Measurements from ENCODE around the gene ABCA1. TPM values are rescaled to one million over a fixed set of nuclear protein-coding genes. Genes with fewer than 3 reads are reported as not detected.
"Not testable (repeated sequence)": the region's sequence is repeated elsewhere in the genome, so short reads cannot be mapped to it uniquely, and the experiment has no call there.

ABCA1 gene
- total and polyA plus RNA-seq, 4 experiments from 2014 or later = 0.57 to 1.2 (median 0.91) TPM

DNA sequence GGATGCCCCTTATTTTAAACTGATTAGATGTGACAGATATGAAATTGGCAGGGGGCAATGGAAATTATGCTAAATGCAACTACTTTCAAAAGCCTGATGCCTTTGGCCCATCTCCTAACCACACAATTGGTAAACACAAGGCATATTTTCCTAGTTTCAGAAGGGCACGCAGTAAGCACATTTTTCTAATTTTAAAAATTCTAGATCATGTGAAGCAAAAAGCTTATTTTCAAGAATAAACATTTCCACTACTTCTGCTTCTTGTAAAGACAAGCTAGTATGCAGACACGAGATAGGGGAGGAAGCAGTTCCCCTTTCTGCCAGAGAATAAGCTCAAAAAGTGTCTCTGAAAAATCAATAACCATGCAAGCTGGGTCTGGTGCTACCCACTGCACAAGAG is 67.7 kb downstream of the ABCA1 start:
- no peak for DNase-seq
- H3K27ac Mint-ChIP-seq = no peak overlapping the region
- no peak overlapping the region for H3K4me3 Mint-ChIP-seq
- POLR2A ChIA-PET (ENCODE audit: partially characterized antibody) = no interaction called here
- CTCF ChIA-PET (ENCODE audit: partially characterized antibody) = interaction anchor here (0.7 to 7.3 kb wide), 8 partner anchors 13 to 557 kb away, joined by 3 to 92 read pairs (median 4); no protein-coding TSS in a partner anchor
- intact Hi-C loops (cut with micrococcal nuclease) = no loop called here
- Histone ChIP-seq H3K9me3 (ENCODE audit: control insufficient read depth in 1 of 2, low read length in 2 of 2) (no peaks in the 10 kb centered on the region), H3K4me1 (ENCODE audit: insufficient read depth, low read length) (no peaks in the 10 kb centered on the region), H3K27me3 (ENCODE audit: insufficient read depth, low read length) (no peaks in the 10 kb centered on the region), H3K4me3 (ENCODE audit: low read length in 2 of 2) (no peak overlapping the region), H3K27ac (ENCODE audit: low read depth, low read length) (no peak overlapping the region), H3K36me3 (ENCODE audit: insufficient read depth, low read length) (no peaks in the 10 kb centered on the region)
- no peaks in the 10 kb centered on the region for H3K27me3 Mint-ChIP-seq
- peaks cover 0 to 6% of the 10 kb centered on the region in 2 donors for H3K36me3 Mint-ChIP-seq
- H3K4me1 Mint-ChIP-seq = peaks cover 0 to 9% (median 3%) of the 10 kb centered on the region in 4 donors
- no peaks in the 10 kb centered on the region for H3K9me3 Mint-ChIP-seq

DNA sequence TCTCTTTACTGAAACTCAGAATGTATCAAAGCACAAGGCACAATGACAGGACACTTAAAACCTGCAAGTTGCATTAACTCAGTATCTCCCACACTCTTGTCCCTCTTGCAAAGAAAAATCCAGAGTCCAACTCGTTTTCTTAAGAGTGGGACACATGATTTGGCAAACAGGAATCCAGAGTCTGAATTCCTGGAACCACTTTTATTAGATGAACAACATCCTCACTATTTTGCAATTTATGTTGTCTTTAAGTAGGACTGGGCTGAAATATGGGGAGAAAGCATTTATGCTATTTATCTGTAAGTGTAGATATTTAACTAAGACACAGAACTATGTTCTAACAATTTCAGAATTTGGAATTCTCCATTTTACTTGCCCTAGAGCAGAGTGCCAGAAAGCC is 69.1 kb downstream of the ABCA1 start:
- Histone ChIP-seq H3K27me3 (ENCODE audit: insufficient read depth, low read length) (no peaks in the 10 kb centered on the region), H3K9me3 (ENCODE audit: control insufficient read depth in 1 of 2, low read length in 2 of 2) (no peaks in the 10 kb centered on the region), H3K4me3 (ENCODE audit: low read length in 2 of 2) (no peak overlapping the region), H3K4me1 (ENCODE audit: insufficient read depth, low read length) (no peaks in the 10 kb centered on the region), H3K36me3 (ENCODE audit: insufficient read depth, low read length) (no peaks in the 10 kb centered on the region), H3K27ac (ENCODE audit: low read depth, low read length) (no peak overlapping the region)
- CTCF ChIA-PET (ENCODE audit: partially characterized antibody) = interaction anchor here (7.3 kb wide), 1 partner anchor 558 kb away, joined by 92 read pairs; no protein-coding TSS in a partner anchor
- no peak for DNase-seq
- no peak overlapping the region for H3K27ac Mint-ChIP-seq
- peaks cover 0 to 9% of the 10 kb centered on the region in 2 donors for H3K36me3 Mint-ChIP-seq
- intact Hi-C loops (cut with micrococcal nuclease) = no loop called here
- H3K4me1 Mint-ChIP-seq = peaks cover 0 to 9% (median 3%) of the 10 kb centered on the region in 4 donors
- no peak overlapping the region for H3K4me3 Mint-ChIP-seq
- POLR2A ChIA-PET (ENCODE audit: partially characterized antibody) = no interaction called here
- no peaks in the 10 kb centered on the region for H3K27me3 Mint-ChIP-seq
- H3K9me3 Mint-ChIP-seq = no peaks in the 10 kb centered on the region

DNA sequence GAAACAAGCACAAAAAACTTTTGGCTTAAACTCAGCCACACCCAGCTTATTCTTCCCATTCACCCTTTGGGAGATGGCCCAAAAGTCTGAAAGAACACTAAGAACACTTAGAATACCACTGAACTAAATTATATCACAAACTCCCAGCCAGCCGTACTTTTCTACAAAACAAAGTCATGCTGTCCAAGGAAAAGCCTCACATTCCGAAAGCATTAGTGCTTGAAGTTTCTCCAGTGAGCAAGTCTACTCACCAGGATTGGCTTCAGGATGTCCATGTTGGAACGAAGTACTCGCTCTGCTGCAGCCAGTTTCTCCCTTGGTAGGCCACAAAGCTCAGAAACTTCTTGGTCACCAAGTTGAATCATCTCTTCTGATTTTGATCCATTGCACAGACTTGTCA is 69.7 kb downstream of the ABCA1 start:
- intact Hi-C loops (cut with micrococcal nuclease) = no loop called here
- H3K4me3 ChIP-seq (ENCODE audit: low read length in 2 of 2) = no peak overlapping the region

DNA sequence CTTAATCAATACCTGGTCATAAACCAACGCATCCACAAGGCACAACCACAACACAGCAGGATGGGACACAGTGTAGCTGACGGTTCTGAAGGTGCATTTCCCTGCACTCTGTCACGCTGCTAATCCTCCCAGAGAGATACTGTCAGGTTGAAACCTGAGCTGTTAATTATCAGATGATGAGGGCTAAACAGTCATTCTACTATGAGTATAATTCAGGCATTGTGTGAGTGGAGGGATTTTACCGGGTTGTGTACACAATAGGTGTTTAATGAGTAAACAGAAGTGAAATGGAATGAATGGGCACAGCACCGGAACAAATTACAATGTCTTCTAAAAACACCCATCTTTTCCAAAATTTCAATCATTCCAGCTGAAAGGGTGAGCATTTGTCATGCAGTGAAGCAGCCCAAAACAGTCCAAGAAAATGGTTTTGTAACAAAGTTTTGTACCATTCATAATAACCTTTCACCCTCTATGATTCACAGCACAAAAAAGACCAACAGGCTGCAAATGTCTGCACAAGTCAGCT is 71.5 kb downstream of the ABCA1 start:
- H3K9me3 ChIP-seq (ENCODE audit: control insufficient read depth in 1 of 2, low read length in 2 of 2) = no peaks in the 10 kb centered on the region
- ChIA-PET POLR2A (ENCODE audit: partially characterized antibody) (no interaction called here), CTCF (ENCODE audit: partially characterized antibody) (no interaction called here)
- intact Hi-C loops (cut with micrococcal nuclease) = no loop called here
- no peaks in the 10 kb centered on the region for H3K36me3 ChIP-seq (ENCODE audit: insufficient read depth, low read length)
- H3K4me1 Mint-ChIP-seq = no peaks in the 10 kb centered on the region
- H3K4me3 ChIP-seq (ENCODE audit: low read length in 2 of 2) = no peak overlapping the region
- peaks cover 0 to 12% of the 10 kb centered on the region in 2 donors for H3K36me3 Mint-ChIP-seq
- H3K4me3 Mint-ChIP-seq = no peak overlapping the region
- H3K27ac ChIP-seq (ENCODE audit: low read depth, low read length) = no peak overlapping the region
- no peaks in the 10 kb centered on the region for H3K4me1 ChIP-seq (ENCODE audit: insufficient read depth, low read length)
- DNase-seq = no peak
- H3K27ac Mint-ChIP-seq = no peak overlapping the region
- no peaks in the 10 kb centered on the region for H3K9me3 Mint-ChIP-seq
- no peaks in the 10 kb centered on the region for H3K27me3 Mint-ChIP-seq
- H3K27me3 ChIP-seq (ENCODE audit: insufficient read depth, low read length) = no peaks in the 10 kb centered on the region

More for the DNA sequence above, 69.7 kb downstream of the ABCA1 start:
- H3K27ac ChIP-seq (ENCODE audit: low read depth, low read length) = no peak overlapping the region
- Mint-ChIP-seq H3K27ac (no peak overlapping the region), H3K4me3 (no peak overlapping the region), H3K36me3 (peaks cover 0 to 9% of the 10 kb centered on the region in 2 donors), H3K27me3 (no peaks in the 10 kb centered on the region), H3K9me3 (no peaks in the 10 kb centered on the region), H3K4me1 (peaks cover 0 to 3% (median 2%) of the 10 kb centered on the region in 4 donors)
- no peaks in the 10 kb centered on the region for H3K4me1 ChIP-seq (ENCODE audit: insufficient read depth, low read length)
- H3K36me3 ChIP-seq (ENCODE audit: insufficient read depth, low read length) = no peaks in the 10 kb centered on the region
- DNase-seq = no peak
- ChIA-PET POLR2A (ENCODE audit: partially characterized antibody) (no interaction called here), CTCF (ENCODE audit: partially characterized antibody) (interaction anchor here (7.3 kb wide), 1 partner anchor 559 kb away, joined by 92 read pairs; no protein-coding TSS in a partner anchor)
- no peaks in the 10 kb centered on the region for H3K27me3 ChIP-seq (ENCODE audit: insufficient read depth, low read length)
- H3K9me3 ChIP-seq (ENCODE audit: control insufficient read depth in 1 of 2, low read length in 2 of 2) = no peaks in the 10 kb centered on the region

DNA sequence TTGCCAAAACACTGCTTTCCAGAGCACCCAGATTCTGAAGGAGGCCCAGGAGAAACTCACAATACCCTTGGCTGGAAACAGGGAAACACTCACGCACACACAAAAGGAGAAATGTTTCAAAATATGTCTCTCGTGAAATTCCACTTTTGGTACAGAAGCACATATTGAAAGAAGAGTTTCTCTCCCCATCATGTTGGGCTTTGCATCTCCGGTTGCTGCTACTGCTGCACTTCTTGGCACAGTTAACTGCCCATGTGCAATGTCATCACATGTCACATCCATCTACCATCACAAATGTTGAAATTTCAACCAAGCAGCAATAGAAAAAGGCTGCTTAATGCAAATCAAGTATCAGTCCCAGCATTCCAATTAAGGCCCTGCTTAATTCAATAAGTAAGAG is 72.1 kb downstream of the ABCA1 start:
- H3K36me3 Mint-ChIP-seq = peaks cover 0 to 12% of the 10 kb centered on the region in 2 donors
- Histone ChIP-seq H3K9me3 (ENCODE audit: control insufficient read depth in 1 of 2, low read length in 2 of 2) (no peaks in the 10 kb centered on the region), H3K36me3 (ENCODE audit: insufficient read depth, low read length) (no peaks in the 10 kb centered on the region), H3K4me1 (ENCODE audit: insufficient read depth, low read length) (no peaks in the 10 kb centered on the region), H3K27ac (ENCODE audit: low read depth, low read length) (no peak overlapping the region), H3K27me3 (ENCODE audit: insufficient read depth, low read length) (no peaks in the 10 kb centered on the region), H3K4me3 (ENCODE audit: low read length in 2 of 2) (no peak overlapping the region)
- POLR2A ChIA-PET (ENCODE audit: partially characterized antibody) = no interaction called here
- CTCF ChIA-PET (ENCODE audit: partially characterized antibody) = no interaction called here
- H3K27me3 Mint-ChIP-seq = peaks cover 0 to 3% of the 10 kb centered on the region in 2 donors
- no peak for DNase-seq
- H3K4me1 Mint-ChIP-seq = no peaks in the 10 kb centered on the region
- H3K27ac Mint-ChIP-seq = no peak overlapping the region
- intact Hi-C loops (cut with micrococcal nuclease) = no loop called here
- no peaks in the 10 kb centered on the region for H3K9me3 Mint-ChIP-seq
- no peak overlapping the region for H3K4me3 Mint-ChIP-seq

DNA sequence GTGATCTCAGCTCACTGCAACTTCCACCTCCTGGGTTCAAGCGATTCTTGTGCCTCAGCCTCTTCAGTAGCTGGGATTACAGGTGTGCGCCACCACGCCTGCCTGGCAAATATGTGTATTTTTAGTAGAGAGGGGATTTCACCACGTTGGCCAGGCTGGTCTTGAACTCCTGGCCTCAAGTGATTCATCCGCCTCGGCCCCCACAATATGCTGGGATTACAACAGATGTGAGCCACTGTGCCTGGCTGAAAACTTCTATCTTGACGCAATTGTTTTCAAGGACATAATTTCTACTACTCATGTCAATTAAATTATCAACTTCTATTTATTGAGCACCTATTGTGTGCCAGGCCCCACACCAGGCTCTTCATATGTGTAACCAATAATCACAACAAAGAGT is 72.7 kb downstream of the ABCA1 start:
- H3K4me1 Mint-ChIP-seq; H3K4me3 ChIP-seq (ENCODE audit: low read length in 2 of 2); H3K27me3 Mint-ChIP-seq; POLR2A ChIA-PET (ENCODE audit: partially characterized antibody); H3K9me3 ChIP-seq (ENCODE audit: control insufficient read depth in 1 of 2, low read length in 2 of 2); intact Hi-C loops (cut with micrococcal nuclease); H3K27ac Mint-ChIP-seq; H3K4me1 ChIP-seq (ENCODE audit: insufficient read depth, low read length); H3K36me3 ChIP-seq (ENCODE audit: insufficient read depth, low read length); H3K27ac ChIP-seq (ENCODE audit: low read depth, low read length); H3K9me3 Mint-ChIP-seq; CTCF ChIA-PET (ENCODE audit: partially characterized antibody); H3K27me3 ChIP-seq (ENCODE audit: insufficient read depth, low read length); DNase-seq; H3K4me3 Mint-ChIP-seq: not testable (repeated sequence)
- H3K36me3 Mint-ChIP-seq = peaks cover 0 to 12% of the 10 kb centered on the region in 2 donors

DNA sequence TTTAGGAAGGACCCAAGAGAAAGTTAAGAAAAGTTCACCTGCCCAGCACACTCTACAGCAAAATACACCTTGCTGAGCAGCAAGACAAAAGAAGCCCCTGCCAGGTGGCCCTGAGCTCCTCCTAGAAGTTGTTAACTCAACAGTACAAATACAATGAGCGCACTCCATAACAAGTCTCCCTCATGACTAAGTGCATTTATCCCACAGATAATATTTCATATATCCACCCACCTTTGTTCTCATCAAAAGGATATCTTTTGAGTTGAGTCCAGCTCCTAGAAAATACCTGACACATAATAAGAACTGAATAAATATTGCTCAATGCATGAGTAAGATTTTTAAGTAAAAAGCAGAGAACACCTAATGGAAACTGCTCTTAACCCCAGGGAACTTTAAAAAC is 73.3 kb downstream of the ABCA1 start:
- Histone ChIP-seq H3K27ac (ENCODE audit: low read depth, low read length) (no peak overlapping the region), H3K4me3 (ENCODE audit: low read length in 2 of 2) (no peak overlapping the region), H3K4me1 (ENCODE audit: insufficient read depth, low read length) (no peaks in the 10 kb centered on the region), H3K27me3 (ENCODE audit: insufficient read depth, low read length) (no peaks in the 10 kb centered on the region), H3K9me3 (ENCODE audit: control insufficient read depth in 1 of 2, low read length in 2 of 2) (no peaks in the 10 kb centered on the region), H3K36me3 (ENCODE audit: insufficient read depth, low read length) (no peaks in the 10 kb centered on the region)
- intact Hi-C loops (cut with micrococcal nuclease) = no loop called here
- Mint-ChIP-seq H3K9me3 (peaks cover 0 to 2% (median 0%) of the 10 kb centered on the region in 8 donors), H3K36me3 (peaks cover 0 to 12% of the 10 kb centered on the region in 2 donors), H3K27me3 (peaks cover 0 to 3% of the 10 kb centered on the region in 2 donors), H3K4me3 (no peak overlapping the region), H3K27ac (peak overlapping the region in 1 of 7 donors; percentile 57), H3K4me1 (no peaks in the 10 kb centered on the region)
- ChIA-PET CTCF (ENCODE audit: partially characterized antibody) (no interaction called here), POLR2A (ENCODE audit: partially characterized antibody) (no interaction called here)
- DNase-seq = no peak
